Sigmoid colon (tissue), 4 donors: ENCODE results near the gene CBARP.

Experiments
- CTCF ChIP-seq, 4 experiments: fragments of 450-650 bp in 3 of 4; fragments of 200-600 bp in 1 of 4; IDR thresholded peaks; one replicate each; pipeline ENCODE4 v1.5.1; 2016 to 2019; ENCODE audit warnings: antibody characterized with exemption in 4 of 4, mild to moderate bottlenecking in 3 of 4, moderate library complexity in 2 of 4
- POLR2A ChIP-seq, 2 donors: fragments of 450-650 bp; IDR thresholded peaks; one replicate each; pipeline ENCODE4 v1.6.1; 2016; ENCODE audit warnings: antibody characterized with exemption in 2 of 2, mild to moderate bottlenecking in 2 of 2, moderate library complexity in 2 of 2
- POLR2AphosphoS5 ChIP-seq, 4 donors: sonication (generic); formaldehyde crosslinking; IDR thresholded peaks; one replicate each; pipeline ENCODE4 v1.6.1; 2017; ENCODE audit warnings: antibody characterized with exemption in 4 of 4

DNA sequence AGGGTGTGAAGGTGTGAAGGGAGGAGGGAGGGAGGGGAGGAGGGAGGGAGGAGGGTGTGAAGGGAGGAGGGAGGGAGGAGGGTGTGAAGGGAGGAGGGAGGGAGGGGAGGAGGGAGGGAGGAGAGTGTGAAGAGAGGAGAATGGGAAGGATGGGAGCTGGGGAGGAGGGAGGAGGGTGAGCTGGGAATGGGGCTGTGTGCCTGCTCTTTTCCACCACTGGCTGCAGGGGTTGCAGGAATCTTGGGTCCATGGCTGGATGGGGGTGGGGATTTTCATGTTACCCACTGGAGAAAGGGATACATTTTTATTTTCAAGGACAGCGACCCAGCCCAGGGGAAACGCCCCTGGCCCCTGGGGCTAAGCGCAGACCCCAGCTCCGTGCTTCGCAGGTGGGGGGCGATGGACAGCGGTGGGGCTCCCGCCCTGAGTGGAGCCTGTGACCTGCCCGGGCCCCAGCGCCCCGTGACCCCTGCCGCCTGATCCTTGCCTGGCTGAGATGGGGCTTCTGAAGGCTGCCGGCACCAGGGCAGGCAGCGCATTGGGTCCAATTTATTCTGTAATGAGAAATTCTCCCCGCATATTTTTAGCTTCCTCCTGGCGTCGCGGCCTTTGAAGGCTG, 44.9 kb upstream of the CBARP start:
- TF ChIP-seq CTCF (IDR thresholded peaks at IDR 0.05) (no peak), POLR2AphosphoS5 (IDR thresholded peaks at IDR 0.05) (no peak), POLR2A (IDR thresholded peaks at IDR 0.05) (no peak)
